GM21360 (cell line): ENCODE data around the gene MTNR1A.

Source experiments
- ATAC-seq: cut with Tn5 transposase; IDR thresholded peaks from one replicate; pipeline ENCODE4 v1.9.1; 2021; ENCODE audit warnings: mild to moderate bottlenecking, moderate library complexity; ENCODE audit not compliant: unreplicated experiment

The MTNR1A gene

DNA sequence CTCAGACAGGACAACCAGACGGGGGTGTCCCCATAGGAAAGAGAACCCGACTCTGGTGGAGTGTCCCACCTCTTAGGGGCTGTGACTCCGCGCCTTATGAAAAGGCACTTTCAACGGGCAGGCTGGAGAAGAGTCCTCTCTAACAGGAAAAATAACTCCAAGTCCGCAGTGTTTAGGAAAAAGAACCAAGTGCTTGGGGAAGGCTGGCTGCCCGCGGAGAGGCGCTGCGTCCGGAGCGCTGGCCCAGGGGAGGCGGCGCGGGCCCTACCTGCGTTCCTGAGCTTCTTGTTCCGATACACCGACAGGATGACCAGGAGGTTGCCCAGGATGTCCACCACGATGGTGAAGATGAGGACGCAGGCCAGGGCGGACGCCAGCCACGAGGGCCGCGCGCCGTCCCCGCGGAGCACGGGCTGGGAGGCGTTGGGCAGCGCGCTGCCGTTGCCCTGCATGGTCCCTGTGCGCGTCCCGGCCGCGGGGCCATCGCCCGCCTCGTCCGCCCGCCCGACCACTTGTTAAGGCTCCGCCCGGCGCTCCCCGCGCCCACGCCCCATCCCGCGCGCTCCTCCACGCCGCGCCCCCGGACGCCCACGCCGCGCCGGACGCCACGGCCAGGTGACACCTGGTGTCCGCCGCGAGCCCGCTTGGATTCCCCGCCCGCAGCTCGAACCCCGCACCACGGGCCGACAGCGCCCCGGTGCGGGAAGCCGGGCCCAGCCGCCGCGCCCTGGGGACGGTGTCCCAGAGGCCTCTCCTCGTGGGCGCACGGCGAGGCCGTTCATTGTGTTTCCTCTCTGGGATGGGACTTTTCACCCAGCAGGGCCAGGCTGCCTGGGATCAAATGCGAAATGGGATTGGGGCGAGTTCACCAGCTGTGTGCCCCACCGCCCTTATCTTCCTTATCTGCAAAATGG is at the start of gene MTNR1A:
Gene MTNR1A (minus strand): TSS at position 654 of the 914 bp plus-strand sequence. CDS start 202 bp downstream, at position 452.
- ATAC-seq: no peak

GRCh38 chr4:186604124-186604807 is 48.9 kb upstream of the MTNR1A start:
- no peak for ATAC-seq

- no peak for ATAC-seq
Observed at GRCh38 chr4:186602978-186603377, 47.6 kb upstream of the MTNR1A start.

DNA sequence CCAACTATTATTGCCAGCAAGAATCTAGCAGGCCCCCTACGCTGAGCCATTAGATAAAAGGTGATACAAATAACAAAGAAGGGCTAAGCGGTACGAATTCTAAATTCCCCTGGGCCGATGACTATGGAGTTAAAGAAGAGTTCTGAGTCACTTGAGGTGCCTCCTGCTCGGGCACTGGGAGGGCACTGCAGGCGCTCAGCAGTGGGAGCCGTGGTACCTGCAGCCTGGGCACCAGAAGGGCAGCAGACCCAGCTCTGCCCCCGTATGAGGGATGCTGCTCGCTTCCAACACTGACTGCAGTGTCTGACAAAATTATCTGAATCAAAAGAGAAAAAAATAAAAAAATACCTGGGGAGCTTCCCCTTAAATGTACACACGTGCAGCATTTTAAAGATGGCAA is 44.1 kb upstream of the MTNR1A start:
- no peak for ATAC-seq

DNA sequence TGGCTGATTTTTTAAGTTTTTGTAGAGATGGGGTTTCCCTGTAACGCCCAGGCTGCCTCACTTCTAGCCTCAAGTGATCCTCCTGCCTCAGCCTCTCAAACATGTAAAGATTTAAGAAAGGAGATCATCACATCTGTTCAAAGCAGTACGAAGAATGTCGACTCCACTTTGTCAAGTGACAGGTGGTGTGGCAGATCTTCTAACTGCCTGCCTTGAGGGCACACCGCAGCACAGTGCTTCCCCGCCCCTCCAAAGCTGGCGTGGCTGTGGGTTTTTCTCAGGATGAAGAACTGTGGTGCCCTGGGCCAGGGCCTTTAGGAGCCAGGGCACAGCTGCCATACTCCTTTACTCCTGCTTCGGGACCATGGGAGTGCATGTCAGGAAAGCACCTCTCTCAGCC is 43.3 kb upstream of the MTNR1A start:
- no peak for ATAC-seq

DNA sequence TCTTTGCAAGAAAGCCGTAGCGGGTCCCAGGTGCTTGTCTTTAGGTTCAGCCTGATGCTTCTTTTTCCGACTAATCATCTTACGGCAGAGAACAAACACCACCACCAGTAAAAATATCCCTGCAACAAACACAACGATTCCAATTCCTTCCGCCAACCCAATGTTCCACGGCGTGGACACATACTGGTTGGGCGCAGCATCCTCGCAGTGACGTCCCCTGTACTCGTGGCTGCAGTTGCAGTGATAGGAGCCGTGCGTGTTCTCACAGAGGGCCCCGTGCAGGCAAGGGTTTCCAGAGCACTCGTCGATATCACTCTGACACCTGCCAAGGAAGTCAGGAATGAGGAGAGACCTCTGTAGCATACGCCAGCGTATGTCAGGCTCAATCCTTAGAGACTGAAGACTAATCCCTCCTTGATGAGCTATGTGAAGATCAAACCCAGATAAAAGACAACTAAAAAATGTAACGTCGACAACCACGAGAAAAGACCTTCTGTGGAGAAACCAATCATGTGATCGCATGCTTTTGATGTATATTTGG is 41.6 kb upstream of the MTNR1A start:
- ATAC-seq: no peak

- ATAC-seq: no peak
Observed at GRCh38 chr4:186596346-186596745, 41.0 kb upstream of the MTNR1A start.

DNA sequence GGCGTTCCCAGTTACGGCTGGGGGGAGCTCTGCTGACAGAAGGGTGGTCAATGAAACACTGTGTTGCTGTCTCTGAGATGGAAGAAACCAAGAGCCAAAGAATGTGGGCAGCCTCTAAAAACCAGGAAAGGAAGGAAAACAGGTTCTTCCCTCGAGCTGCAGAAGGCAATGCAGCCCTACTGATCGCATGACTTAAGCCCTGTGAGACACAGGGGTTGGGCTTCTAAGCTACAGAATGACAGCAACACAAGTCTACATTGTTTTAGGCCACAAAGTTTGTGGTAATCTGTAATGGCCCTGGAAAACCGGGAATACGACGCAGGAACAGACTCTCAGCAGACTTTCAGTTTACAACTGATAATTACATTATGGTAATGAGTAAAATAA is 38.2 kb upstream of the MTNR1A start:
- no peak for ATAC-seq

DNA sequence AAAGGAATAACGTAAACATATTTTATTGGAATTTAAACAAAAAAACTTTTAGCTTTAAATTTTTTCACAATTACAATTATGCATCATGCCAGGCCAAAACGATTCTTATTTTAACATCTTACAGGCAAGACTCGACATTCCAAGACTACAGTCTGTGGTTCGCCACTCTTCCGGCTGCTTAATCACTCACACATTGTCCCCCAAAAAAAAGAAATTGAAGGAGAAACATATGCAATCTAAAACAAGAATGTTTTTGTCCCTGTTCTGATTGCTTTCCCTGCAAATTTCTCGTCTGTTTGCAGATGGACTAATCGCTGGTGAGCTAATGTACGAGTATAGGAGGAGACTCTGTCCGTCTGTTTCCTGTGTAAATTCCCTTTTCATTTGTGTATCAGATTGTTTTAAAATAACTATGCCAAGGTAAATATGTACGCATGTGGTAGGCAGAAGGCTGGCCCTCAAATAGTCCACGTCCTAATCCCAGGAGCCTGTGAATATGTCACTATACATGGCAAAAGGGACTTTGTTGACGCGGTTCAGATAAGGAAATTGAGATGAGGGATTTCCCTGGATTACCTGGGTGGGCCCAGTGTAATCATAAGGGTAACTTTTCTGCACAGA is 37.7 kb upstream of the MTNR1A start:
- no peak for ATAC-seq

GRCh38 chr4:186592445-186592844 is 37.1 kb upstream of the MTNR1A start:
- ATAC-seq: no peak

GRCh38 chr4:186591651-186592050 is 36.3 kb upstream of the MTNR1A start:
- ATAC-seq: no peak

- ATAC-seq: no peak
Observed at GRCh38 chr4:186588503-186588902, 33.1 kb upstream of the MTNR1A start.

GRCh38 chr4:186587416-186588018 is 32.1 kb upstream of the MTNR1A start:
- ATAC-seq: peak; percentile 65

GRCh38 chr4:186586205-186586604 is 30.8 kb upstream of the MTNR1A start:
- no peak for ATAC-seq

GRCh38 chr4:186584912-186585311 is 29.5 kb upstream of the MTNR1A start:
- ATAC-seq: no peak

DNA sequence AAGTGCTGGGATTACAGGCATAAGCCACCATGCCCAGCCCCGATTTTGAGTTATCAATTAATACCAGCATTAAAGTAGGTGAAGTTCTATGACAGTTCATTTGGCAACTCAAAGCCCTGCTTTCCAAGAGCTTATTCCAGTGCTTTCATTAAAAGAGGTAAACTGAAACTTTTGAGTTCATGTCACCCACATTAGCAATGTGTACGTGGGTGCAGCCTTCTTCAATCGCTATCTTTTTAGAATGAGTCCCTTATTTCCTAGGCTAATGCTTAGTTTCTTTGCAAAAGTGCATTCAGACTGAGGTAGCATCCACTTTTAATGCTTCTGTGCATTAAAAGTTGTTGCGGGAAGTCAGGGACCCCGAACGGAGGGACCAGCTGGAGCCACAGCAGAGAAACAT is 26.1 kb upstream of the MTNR1A start:
- ATAC-seq: no peak

GRCh38 chr4:186580669-186581068 is 25.3 kb upstream of the MTNR1A start:
- no peak for ATAC-seq

GRCh38 chr4:186570193-186570996 is 15.0 kb upstream of the MTNR1A start:
- no peak for ATAC-seq

DNA sequence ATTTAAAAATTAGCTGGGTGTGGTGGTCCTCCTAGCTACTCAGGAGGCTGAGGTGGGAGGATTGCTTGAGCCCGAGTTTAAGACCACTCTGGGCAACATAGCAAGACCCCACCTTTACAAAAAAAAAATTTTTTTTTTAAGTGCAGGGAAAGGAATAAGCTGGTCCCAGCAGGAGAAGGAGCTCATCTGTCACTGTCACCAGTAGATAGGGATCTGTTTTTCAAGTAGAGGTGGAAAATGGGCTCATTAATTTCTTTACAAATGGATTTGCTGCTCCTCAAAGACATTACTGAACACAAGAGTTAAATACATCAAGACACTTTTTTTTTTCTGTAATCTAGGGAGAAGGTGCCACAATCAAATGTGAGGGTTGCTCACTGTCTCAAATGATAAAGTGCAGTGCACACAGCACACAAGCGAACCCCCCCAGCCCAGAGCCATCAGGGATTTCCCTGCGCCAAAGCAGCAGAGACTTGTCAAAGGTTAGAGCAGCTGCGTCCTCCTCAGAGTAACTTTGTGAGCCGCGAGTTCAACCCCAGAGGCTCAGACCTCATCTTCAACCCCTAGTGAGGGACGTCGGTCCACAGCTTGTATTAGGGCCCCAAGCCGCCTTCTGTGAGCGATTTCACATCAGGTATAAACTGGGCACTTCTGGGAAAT is 14.3 kb upstream of the MTNR1A start:
- ATAC-seq: no peak

- ATAC-seq: no peak
Observed at GRCh38 chr4:186566068-186566467, 10.7 kb upstream of the MTNR1A start.
